HCT116 (cell line): ENCODE measurements around the gene AGL.
"Not testable (repeated sequence)": the region's sequence is repeated elsewhere in the genome, so short reads cannot be mapped to it uniquely, and the experiment has no call there.

Experiments
- CTCF ChIP-seq, 3 experiments: fragments of 200-600 bp in 1 of 3; sonication (generic) in 1 of 3; IDR thresholded peaks in 2 of 3; conservative IDR thresholded peaks in 1 of 3; 2 replicates each; pipeline ENCODE4 v1.5.1; 2012 to 2017; ENCODE audit warnings: low read depth in 2 of 3, low read length in 2 of 3, antibody characterized with exemption in 1 of 3, borderline replicate concordance in 1 of 3, control low read depth in 1 of 3, mild to moderate bottlenecking in 1 of 3, mixed read lengths in 1 of 3, mixed run types in 1 of 3, moderate library complexity in 1 of 3; ENCODE audit not compliant: insufficient read depth in 1 of 3
- SP1 ChIP-seq: IDR thresholded peaks from 2 replicates; pipeline ENCODE4 v1.6.1; 2012; ENCODE audit warnings: low read depth
- ZFX ChIP-seq: fragments of 450-650 bp; IDR thresholded peaks from 2 replicates; pipeline ENCODE4 v1.6.1; 2017

- TF ChIP-seq ZFX; CTCF (IDR thresholded peaks at IDR 0.05 in 2 of 3, conservative IDR thresholded peaks at IDR 0.05 in 1 of 3; ENCODE audit: borderline replicate concordance in 1 of 3, insufficient read depth in 1 of 3, low read depth in 2 of 3, low read length in 2 of 3); SP1: not testable (repeated sequence)
Measured at GRCh38 chr1:99840353-99840752, 9.8 kb upstream of the AGL start.
